ENCODE data around the gene KRT222.

KRT222 gene

DNA sequence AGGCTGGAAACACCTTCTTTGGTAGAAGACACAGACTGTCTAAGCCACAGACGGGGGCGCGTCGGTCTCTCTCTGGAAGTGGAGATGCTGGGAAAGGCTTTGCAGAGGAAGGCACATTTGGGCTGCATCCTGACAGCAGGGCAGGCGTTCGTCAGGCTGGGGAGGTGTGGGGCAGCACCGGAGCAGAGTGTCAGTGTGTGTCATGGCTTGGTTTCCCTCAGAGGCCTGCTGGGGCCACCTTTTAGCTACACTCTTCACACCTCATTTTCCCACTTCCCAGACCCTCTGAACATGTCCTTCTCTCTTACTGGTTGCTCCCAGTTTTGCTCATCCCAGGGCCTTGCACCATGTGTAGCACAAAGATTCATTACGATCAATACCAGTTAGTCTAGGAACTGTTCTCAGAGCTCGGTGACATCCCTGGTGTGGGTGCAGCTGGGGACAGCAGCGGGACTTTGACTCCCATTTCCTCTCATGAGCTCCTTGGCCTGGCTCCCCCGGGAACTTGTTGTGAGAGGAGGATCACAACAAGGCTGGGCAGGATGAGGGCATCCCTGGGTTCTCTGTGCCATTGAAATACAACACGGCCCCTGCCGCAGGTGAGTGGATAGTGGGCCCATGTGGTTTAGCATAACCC, 50.4 kb downstream of the KRT222 start:
- DNase-seq, result no peak

DNA sequence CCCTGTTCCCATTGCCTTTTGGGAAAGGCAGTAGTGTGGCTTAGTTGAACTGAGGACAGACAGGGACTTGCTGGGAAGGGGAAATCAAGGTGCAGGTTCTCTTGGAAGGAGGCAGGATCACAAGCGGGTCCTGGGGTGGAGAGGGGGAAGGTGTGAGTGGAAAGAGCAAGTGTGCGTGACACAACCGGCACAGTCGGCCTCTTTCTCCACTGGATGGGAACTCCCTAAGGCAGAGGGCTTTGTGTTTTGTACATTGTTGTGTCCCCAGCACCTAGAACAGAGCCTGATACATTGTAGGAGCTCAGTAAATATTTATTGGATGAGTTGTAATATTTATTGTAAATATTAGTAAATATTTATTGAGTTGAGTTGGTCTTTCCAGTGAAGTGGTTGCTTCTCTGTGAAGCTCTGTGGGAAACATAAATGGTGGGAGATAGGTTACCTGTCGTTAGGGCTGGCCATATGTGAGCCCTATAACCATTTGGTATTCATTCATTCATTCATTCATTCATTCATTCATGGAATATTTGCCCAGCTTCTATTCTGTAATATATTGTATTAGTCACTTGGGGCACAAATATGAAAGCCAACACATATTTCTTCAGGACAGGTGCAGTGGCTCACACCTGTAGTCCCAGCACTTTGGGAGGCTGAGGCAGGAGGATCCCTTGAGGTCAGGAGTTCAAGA, 51.4 kb downstream of the KRT222 start:
- DNase-seq, result no peak

DNA sequence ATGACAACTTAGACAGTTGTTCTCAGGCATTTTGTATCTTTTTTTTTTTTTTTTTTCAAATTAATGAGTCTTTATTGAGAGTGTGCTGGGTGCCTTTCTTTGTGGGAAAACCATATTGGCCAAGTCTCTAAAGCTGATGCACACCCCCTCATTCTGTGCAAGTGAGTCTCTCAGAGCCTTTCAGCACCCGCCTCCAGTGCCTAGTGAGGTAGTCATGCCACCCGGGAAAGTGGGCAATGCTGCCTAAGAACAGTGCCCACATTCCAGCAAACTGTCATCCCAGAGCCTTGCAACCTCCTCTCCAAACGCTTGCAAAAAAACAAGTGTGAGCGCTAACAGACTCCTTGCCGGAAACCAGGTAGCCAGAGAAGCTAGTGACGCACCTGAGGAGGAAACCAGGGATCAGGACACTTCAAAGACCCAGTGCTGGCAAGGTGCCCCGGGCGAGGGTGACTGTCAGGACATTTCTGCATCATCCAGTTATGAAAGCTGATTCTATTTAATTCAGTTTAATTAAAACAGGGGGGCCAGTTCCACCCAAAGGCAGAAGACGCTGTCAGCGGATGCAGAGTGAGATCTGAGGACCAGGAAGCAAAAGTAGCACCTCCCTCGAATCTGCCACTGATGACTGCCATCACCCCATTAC, 52.3 kb downstream of the KRT222 start:
- DNase-seq, result no peak

DNA sequence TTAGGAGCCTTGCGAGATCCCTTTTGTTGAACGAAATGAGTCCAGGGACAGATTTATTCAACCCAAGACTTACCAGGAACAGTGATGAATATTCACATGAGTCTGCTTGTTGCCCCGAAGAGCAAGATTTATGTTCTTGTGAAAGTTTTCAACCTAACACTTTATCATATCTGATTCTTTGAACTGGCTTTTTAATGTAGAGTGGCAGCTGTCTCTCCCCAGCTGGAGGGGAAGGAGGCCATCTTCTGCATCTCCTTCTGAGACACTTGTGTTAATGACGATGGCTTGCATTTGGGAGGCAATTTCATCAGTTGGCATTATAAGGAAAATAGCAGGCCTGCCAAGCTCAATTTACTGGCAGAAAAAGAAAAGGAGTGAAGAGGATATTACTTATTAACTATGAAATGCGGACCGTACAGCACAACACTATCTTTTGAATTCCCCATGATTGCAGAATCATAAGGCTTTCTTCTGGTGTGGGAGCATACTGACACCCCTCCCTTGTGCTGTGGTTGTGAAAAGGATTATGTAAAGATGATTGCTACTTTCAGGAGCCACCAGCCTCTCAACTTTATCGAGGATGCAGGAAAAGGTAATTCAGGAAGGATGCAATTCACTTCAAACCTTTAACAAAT, 53.0 kb downstream of the KRT222 start:
- no peak for DNase-seq

DNA sequence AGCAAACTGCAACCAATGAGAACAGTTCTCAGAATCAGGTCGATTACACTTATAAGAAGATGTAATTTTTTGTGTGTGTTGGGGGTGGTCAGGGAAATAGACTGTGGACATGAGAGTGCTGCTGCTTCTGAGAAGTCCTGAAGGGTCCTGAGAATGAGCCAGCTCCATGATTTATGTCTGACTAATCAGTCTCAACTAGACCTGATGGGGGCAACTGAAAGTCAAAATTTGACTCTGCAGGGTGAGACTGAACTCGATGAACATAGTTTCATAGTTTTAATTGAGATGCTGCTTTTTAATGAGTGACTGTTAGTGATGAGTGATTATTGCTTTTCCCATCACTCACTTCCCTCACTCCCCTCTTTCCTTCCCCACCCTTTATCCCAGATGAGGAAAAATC, 54.6 kb downstream of the KRT222 start:
- DNase-seq, result no peak

DNA sequence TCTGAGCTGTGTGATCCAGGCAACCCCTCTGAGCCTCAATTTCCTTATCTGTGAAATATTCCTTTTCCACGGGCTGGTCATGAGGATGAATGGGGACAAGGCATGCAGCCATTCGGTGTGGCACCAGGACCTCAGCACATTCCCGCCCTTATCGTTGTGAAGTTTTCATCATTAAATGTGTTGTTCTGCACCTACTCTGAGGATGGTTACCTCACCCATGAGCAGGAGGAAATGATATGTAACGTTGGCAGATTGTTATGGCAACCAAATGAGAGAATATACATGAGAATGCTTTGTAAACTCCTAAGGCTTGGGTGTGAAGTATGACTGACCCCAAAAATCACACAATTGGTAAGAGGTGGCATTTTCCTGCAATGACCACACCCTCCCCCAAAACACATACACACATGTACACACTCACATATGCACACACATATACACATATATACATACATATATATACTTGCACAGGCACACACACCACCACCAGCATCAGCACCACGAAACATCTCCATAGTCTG, 56.9 kb downstream of the KRT222 start:
- no peak for DNase-seq

DNA sequence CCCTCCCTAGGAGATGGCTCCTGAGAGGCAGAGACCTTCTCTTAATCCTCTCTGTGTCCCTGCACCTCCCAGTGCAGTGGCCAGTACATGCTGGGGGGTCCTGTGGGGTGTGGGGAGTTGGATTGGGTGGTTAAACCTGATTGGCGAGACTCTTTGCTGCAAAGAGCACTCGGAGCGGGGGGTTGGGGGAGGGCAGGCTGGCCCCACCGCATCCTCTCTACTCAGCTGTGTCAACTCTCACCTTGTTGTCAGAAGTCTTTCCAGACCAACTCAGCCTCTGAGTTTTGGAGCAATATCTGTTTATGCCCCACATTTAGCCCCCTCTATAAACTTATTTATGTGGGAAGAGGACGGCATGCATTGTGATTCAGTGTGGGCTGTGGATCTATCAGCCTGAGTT, 57.3 kb downstream of the KRT222 start:
- DNase-seq, result no peak

DNA sequence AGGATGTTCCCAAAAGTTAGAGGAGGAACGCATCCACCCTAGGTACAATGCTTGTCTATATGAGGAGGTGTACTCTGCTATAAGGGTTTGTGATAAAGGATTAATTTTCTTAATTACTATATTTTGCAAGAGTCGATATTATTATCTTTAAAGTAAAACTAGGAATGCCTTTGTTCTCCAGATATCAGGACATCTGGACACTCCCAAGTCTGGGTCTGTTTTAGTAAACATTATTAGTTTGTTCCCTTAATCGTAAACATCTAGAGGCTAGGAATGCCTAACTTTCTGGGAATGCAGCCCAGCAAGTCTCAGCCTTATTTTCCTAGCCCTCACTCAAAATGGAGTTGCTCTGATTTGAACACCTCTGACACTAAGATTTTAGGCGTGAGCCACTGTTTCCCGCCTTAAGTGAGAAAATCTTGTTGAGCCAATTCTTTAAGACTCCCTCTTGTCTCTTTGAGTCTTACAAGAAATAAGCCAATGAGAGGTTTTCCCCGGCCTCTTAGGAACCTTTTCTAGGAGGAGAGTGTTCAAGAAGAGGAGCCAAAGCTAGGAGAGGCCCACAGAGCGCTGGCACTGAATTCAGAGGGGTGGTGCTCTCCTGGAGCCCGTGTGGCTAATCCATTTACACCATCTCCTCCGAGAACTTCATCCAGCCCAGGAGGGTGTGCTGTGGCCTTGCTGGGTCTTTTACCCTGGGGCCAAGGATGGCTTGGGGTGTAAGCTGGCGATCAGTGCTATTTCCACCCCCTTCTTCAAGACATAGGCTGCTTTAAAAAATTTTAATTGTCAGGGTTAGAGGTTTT, 58.2 kb downstream of the KRT222 start:
- DNase-seq, result no peak

DNA sequence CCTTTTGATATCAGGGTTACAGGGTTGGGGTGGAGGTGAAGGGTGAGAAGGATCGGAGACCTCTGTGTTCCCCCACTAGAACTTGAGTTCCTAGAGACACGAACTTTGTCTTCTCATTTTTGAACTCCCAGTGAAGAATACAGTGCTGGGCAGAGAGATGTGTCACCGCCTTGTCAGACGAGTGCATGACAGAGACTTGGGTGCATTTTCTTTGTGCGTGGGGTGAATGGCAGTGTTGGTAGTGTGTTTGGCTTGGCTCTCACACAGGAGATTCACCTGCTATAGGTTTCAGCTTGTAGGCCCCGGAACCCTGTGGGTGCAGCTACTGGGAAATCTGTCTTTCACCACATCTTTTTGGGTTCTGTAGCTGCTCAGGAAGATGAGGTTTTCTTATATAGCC, 59.7 kb downstream of the KRT222 start:
- DNase-seq, result no peak
